Aorta (tissue), 5 donors: ENCODE results near the gene ABCC8. TPM values are rescaled to one million over a fixed set of nuclear protein-coding genes. Genes with fewer than 3 reads are reported as not detected.
A peak's percentile ranks its signal among the peaks of the same experiment; 100 is the strongest.

ENCODE experiments used
- ATAC-seq: fragments of 200-7000 bp; cut with Tn5 transposase; one replicate; pipeline ENCODE4 v1.9.1; 2022; ENCODE audit warnings: moderate library complexity; ENCODE audit not compliant: low FRiP score
- DNase-seq, 2 donors: peaks; one replicate each; pipeline ENCODE4 v3.0.0-alpha.2; 2020
- H3K27ac ChIP-seq, 2 donors: one replicate each; pipeline ENCODE4 v1.5.1; 2013; ENCODE audit warnings: low read length in 2 of 2, mild to moderate bottlenecking in 2 of 2, moderate library complexity in 2 of 2, control low read depth in 1 of 2, inconsistent platforms in 1 of 2, low read depth in 1 of 2
- H3K27me3 ChIP-seq, 2 donors: one replicate each; pipeline ENCODE4 v1.6.1; 2013; ENCODE audit warnings: control low read depth in 1 of 2, low read length in 1 of 2, mild to moderate bottlenecking in 1 of 2, moderate library complexity in 1 of 2; ENCODE audit not compliant: insufficient read depth in 2 of 2, control insufficient read depth in 1 of 2
- H3K36me3 ChIP-seq, 2 donors: one replicate each; pipeline ENCODE4 v1.6.1; 2013; ENCODE audit warnings: control low read depth in 1 of 2, low read length in 1 of 2, mild to moderate bottlenecking in 1 of 2; ENCODE audit not compliant: insufficient read depth in 2 of 2, control insufficient read depth in 1 of 2
- H3K4me1 ChIP-seq, 2 donors: one replicate each; pipeline ENCODE4 v1.6.1; 2013; ENCODE audit warnings: low read length in 2 of 2, control low read depth in 1 of 2, mild to moderate bottlenecking in 1 of 2, moderate library complexity in 1 of 2; ENCODE audit not compliant: insufficient read depth in 2 of 2, control insufficient read depth in 1 of 2
- H3K4me3 ChIP-seq, 2 donors: one replicate each; pipeline ENCODE4 v1.5.1; 2013; ENCODE audit warnings: low read length in 2 of 2, control low read depth in 1 of 2, mild to moderate bottlenecking in 1 of 2
- H3K9me3 ChIP-seq: one replicate; pipeline ENCODE4 v1.6.1; 2013; ENCODE audit warnings: mild to moderate bottlenecking, low read length; ENCODE audit not compliant: control insufficient read depth
- WGBS, 2 donors: extraction: QIAGEN DNeasy Blood & Tissue Kit; methylation state at CpG; one replicate each; pipeline ENCODE4 v1.1.7; 2013; 5-methylcytosine and 5-hydroxymethylcytosine counted together
- intact Hi-C, 2 donors: fragments of 100-400 bp; cut with DNase I; formaldehyde crosslinking; loops; one replicate each; pipeline versions ENCODE4 v1.14.2 to v1.15.0; 2022
- polyA plus RNA-seq, 2 donors: library from polyadenylated mRNA; stranded (reverse); fragments of 200-250 nt; gene quantifications; one replicate each; pipeline ENCODE4 v1.2.3, GENCODE V29; 2013
- total RNA-seq, 2 donors: library from RNA; stranded (reverse); fragmentation: NEBNext Ultra II Directional; extraction: Animal tissue kit (Norgen Biotek cat#: 25700); gene quantifications; one replicate each; pipeline ENCODE4 v1.2.1, GENCODE V29; 2021
- donor health status: healthy with polysubstance abuse.
- donor health status: Bipolar disorder and iron deficiency.
- donor health status: DM: no; HTN: no; CAD: no.
- donor health status: DM: no; HTN: no; CAD: no.
- donor health status: DM: yes; HTN: yes; CAD: no.

ABCC8 gene
- total and polyA plus RNA-seq, 4 donors = 0.32 to 2.5 (median 0.59) TPM; not detected in 1

GRCh38 chr11:17351510-17352176, 125.0 kb downstream of the ABCC8 start, which contains the start of gene NCR3LG1:
TSS of gene NCR3LG1 (plus strand) at chr11:17351800. CDS start at chr11:17351970, 170 bp downstream.
- 1 to 2% methylated on average over 52 to 61 of the region's 61 CpGs for WGBS, 2 donors
- intact Hi-C loops = loop anchor here in 1 of 2 donors (10.0 kb wide), 1 partner anchor 147 kb away; the partner anchor contains the start of gene PIK3C2A

GRCh38 chr11:17351172-17351509, 125.5 kb downstream of the ABCC8 start:
- Histone ChIP-seq H3K4me3 (peak overlapping the region; percentile 43 to 54), H3K9me3 (no peaks in the 10 kb centered on the region), H3K4me1 (no peaks in the 10 kb centered on the region), H3K27ac (peak overlapping the region in 1 of 2 donors; percentile 14), H3K36me3 (no peaks in the 10 kb centered on the region), H3K27me3 (no peaks in the 10 kb centered on the region)
- no peak for DNase-seq
- intact Hi-C loops = loop anchor here in 1 of 2 donors (10.0 kb wide), 1 partner anchor 146 kb away; the partner anchor contains the start of gene PIK3C2A
- no peak for ATAC-seq
- 28 to 34% methylated on average over 12 of the region's 12 CpGs for WGBS, 2 donors

More at GRCh38 chr11:17351510-17352176, 125.0 kb downstream of the ABCC8 start, which contains the start of gene NCR3LG1:
- DNase-seq = peak; percentile 74 to 89
- Histone ChIP-seq H3K9me3 (no peaks in the 10 kb centered on the region), H3K4me3 (peak within 1 kb of the TSS; percentile 54 to 81), H3K36me3 (no peaks in the 10 kb centered on the region), H3K27me3 (no peaks in the 10 kb centered on the region), H3K27ac (peak within 1 kb of the TSS in 1 of 2 donors; percentile 14), H3K4me1 (no peaks in the 10 kb centered on the region)
- ATAC-seq = peak; percentile 78

- no peak for DNase-seq
- Histone ChIP-seq H3K4me3 (no peak overlapping the region), H3K36me3 (no peaks in the 10 kb centered on the region), H3K4me1 (no peaks in the 10 kb centered on the region), H3K9me3 (no peaks in the 10 kb centered on the region), H3K27ac (no peak overlapping the region), H3K27me3 (no peaks in the 10 kb centered on the region)
- 96 to 98% methylated on average over 7 of the region's 7 CpGs for WGBS, 2 donors
- no peak for ATAC-seq
- intact Hi-C loops = loop anchor here in 1 of 2 donors (10.0 kb wide), 1 partner anchor 146 kb away; the partner anchor contains the start of gene PIK3C2A
Measured at GRCh38 chr11:17350455-17351171, 126.0 kb downstream of the ABCC8 start.

- 28 to 32% methylated on average over 1 of the region's 1 CpG for WGBS, 2 donors
- no peak overlapping the region for H3K4me3 ChIP-seq
- H3K36me3 ChIP-seq = no peaks in the 10 kb centered on the region
- H3K27me3 ChIP-seq = no peaks in the 10 kb centered on the region
- DNase-seq = no peak
- H3K27ac ChIP-seq = no peak overlapping the region
- intact Hi-C loops = no loop called here
- no peaks in the 10 kb centered on the region for H3K4me1 ChIP-seq
- no peaks in the 10 kb centered on the region for H3K9me3 ChIP-seq
- ATAC-seq = no peak
Measured at GRCh38 chr11:17347676-17348075, 129.0 kb downstream of the ABCC8 start.

GRCh38 chr11:17343907-17344306, 132.7 kb downstream of the ABCC8 start:
- intact Hi-C loops = no loop called here

GRCh38 chr11:17343257-17343656, 133.4 kb downstream of the ABCC8 start:
- Histone ChIP-seq H3K27ac (no peak overlapping the region), H3K9me3 (no peaks in the 10 kb centered on the region), H3K4me1 (no peaks in the 10 kb centered on the region), H3K36me3 (no peaks in the 10 kb centered on the region), H3K27me3 (no peaks in the 10 kb centered on the region), H3K4me3 (no peak overlapping the region)
- 98 to 99% methylated on average over 2 of the region's 2 CpGs for WGBS, 2 donors
- intact Hi-C loops = no loop called here
- ATAC-seq (no peak), DNase-seq (no peak)

More at GRCh38 chr11:17343907-17344306, 132.7 kb downstream of the ABCC8 start:
- H3K4me1 ChIP-seq = no peaks in the 10 kb centered on the region
- 85 to 96% methylated on average over 1 of the region's 1 CpG for WGBS, 2 donors
- no peaks in the 10 kb centered on the region for H3K9me3 ChIP-seq
- H3K27me3 ChIP-seq = no peaks in the 10 kb centered on the region
- no peak overlapping the region for H3K4me3 ChIP-seq
- H3K36me3 ChIP-seq = no peaks in the 10 kb centered on the region
- no peak overlapping the region for H3K27ac ChIP-seq
- ATAC-seq (no peak), DNase-seq (no peak)

Other genes with a start within 250 kb of the ABCC8 start
- gene NUCB2, start 200.1 kb downstream of the ABCC8 start, total RNA-seq = 100 to 1,000 TPM; 108 to 130 TPM
- gene NUCB2, start 200.1 kb downstream of the ABCC8 start, polyA plus RNA-seq = 100 to 1,000 TPM; 119 to 121 TPM
- 1 to 10 TPM; 2.9 to 3.2 TPM for gene NCR3LG1, start 125.0 kb downstream of the ABCC8 start, total RNA-seq
- under 1 TPM; 0.38 to 0.74 TPM for gene NCR3LG1, start 125.0 kb downstream of the ABCC8 start, polyA plus RNA-seq
- 1 to 10 TPM; 1.0 to 1.3 TPM for gene KCNJ11, start 88.2 kb downstream of the ABCC8 start, total RNA-seq
- gene KCNJ11, start 88.2 kb downstream of the ABCC8 start, polyA plus RNA-seq = 1 to 10 TPM; 1.6 to 3.8 TPM
- gene USH1C, start 67.6 kb upstream of the ABCC8 start, total RNA-seq = not detected
- 10 to 100 TPM in 1 of 2 donors, under 1 TPM in 1; 0.46 to 20.4 TPM for gene USH1C, start 67.6 kb upstream of the ABCC8 start, polyA plus RNA-seq
- gene OTOG, start 70.4 kb upstream of the ABCC8 start, total RNA-seq = not detected
- gene OTOG, start 70.4 kb upstream of the ABCC8 start, polyA plus RNA-seq = not detected
- not detected for gene MYOD1, start 242.7 kb upstream of the ABCC8 start, total RNA-seq
- gene MYOD1, start 242.7 kb upstream of the ABCC8 start, polyA plus RNA-seq = not detected